VCaP (cell line): ENCODE measurements around the gene ID1.

Experiments used
- H3K27ac ChIP-seq: fragments of 450-650 bp; 2 replicates; pipeline ENCODE4 v1.5.1; 2017
- CTCF ChIP-seq: fragments of 450-650 bp; conservative IDR thresholded peaks from 2 replicates; pipeline ENCODE4 v1.5.1; 2017; ENCODE audit warnings: mild to moderate bottlenecking, moderate library complexity

Gene ID1

GRCh38 chr20:31653561-31653960, 48.5 kb downstream of the ID1 start:
- no peak for TF ChIP-seq CTCF
- H3K27ac ChIP-seq = peak overlapping the region; percentile 71

GRCh38 chr20:31654534-31654933, 49.4 kb downstream of the ID1 start:
- H3K27ac ChIP-seq = peak overlapping the region; percentile 71; the same call in 1 of the 2 replicates
- no peak for TF ChIP-seq CTCF
